GM12878 (cell line): Measurements from ENCODE around the gene SAP30L. TPM values are rescaled to one million over a fixed set of nuclear protein-coding genes. Genes with fewer than 3 reads are reported as not detected.

Experiments
- ATAC-seq: fragments of 200-7000 bp; cut with Tn5 transposase; 3 replicates; pipeline ENCODE4 v1.9.1; 2020; ENCODE audit warnings: mild to moderate bottlenecking, moderate library complexity
- BruUV-seq: library from RNA; stranded (reverse); fragments of 400-500 nt; replicated peaks from 2 replicates; lab custom pipeline; 2021; lab: Mats Ljungman, UMichigan
- CTCF ChIA-PET: fragments of 300-600 bp; sonication (Branson Sonifier 250); formaldehyde crosslinking; extraction: SDS; loops from one replicate; lab custom pipeline; 2021; ENCODE audit warnings: inconsistent platforms; lab: Yijun Ruan, JAX
- POLR2A ChIA-PET: fragments of 350-600 bp; formaldehyde crosslinking; extraction: SDS; loops from one replicate; lab custom pipeline; 2021; ENCODE audit warnings: inconsistent platforms; lab: Charles Lee
- RAD21 ChIA-PET: fragments of 300-600 bp; sonication (Branson Sonifier 250); formaldehyde crosslinking; loops from one replicate; lab custom pipeline; 2023; ENCODE audit warnings: antibody characterized with exemption; ENCODE audit not compliant: unreplicated experiment; lab: Charles Lee
- SMC1A ChIA-PET: fragments of 300-600 bp; sonication (Branson Sonifier 250); formaldehyde crosslinking; loops from one replicate; lab custom pipeline; 2023; ENCODE audit not compliant: unreplicated experiment, uncharacterized antibody; lab: Charles Lee
- DNase-seq: peaks from one replicate; pipeline ENCODE4 v3.0.0-alpha.2; 2011; ENCODE audit warnings: low read depth, low spot score
- FAIRE-seq: peaks from 3 replicates; lab custom pipeline; 2011; peaks lifted over from hg19 to GRCh38; lab: Jason Lieb, UNC
- H2AFZ ChIP-seq: 2 replicates; pipeline ENCODE4 v1.6.0; 2011; ENCODE audit warnings: low read depth, low read length, control low read depth; ENCODE audit not compliant: control insufficient read depth
- H3K27ac ChIP-seq: 2 replicates; pipeline ENCODE4 v1.5.1; 2011; ENCODE audit warnings: control low read depth; ENCODE audit not compliant: control insufficient read depth, insufficient read depth
- H3K27me3 ChIP-seq, 2 experiments: replicated peaks in 1 of 2; 2 replicates each; pipeline versions ENCODE4 v1.6.0 to v1.6.1; 2011; ENCODE audit warnings: low read length in 1 of 2; ENCODE audit not compliant: control insufficient read depth in 2 of 2, insufficient read depth in 2 of 2
- H3K36me3 ChIP-seq, 2 experiments: 2 replicates each; pipeline ENCODE4 v1.5.1; 2011; ENCODE audit warnings: low read length in 1 of 2; ENCODE audit not compliant: control insufficient read depth in 2 of 2, insufficient read depth in 2 of 2
- H3K4me1 ChIP-seq: 2 replicates; pipeline ENCODE4 v1.6.1; 2011; ENCODE audit warnings: mild to moderate bottlenecking, low read length, moderate library complexity, mixed read lengths; ENCODE audit not compliant: control insufficient read depth, insufficient read depth
- H3K4me2 ChIP-seq: 2 replicates; pipeline ENCODE4 v1.6.0; 2011; ENCODE audit warnings: control low read depth; ENCODE audit not compliant: control insufficient read depth, insufficient read depth
- H3K4me3 ChIP-seq: fragments of 200-600 bp; sonication (generic); 2 replicates; pipeline ENCODE4 v1.5.1; 2016
- H3K79me2 ChIP-seq: 2 replicates; pipeline ENCODE4 v1.6.0; 2011; ENCODE audit warnings: low read length; ENCODE audit not compliant: control insufficient read depth, insufficient read depth
- H3K9ac ChIP-seq: 2 replicates; pipeline ENCODE4 v1.8.0; 2011; ENCODE audit warnings: low read length, control low read depth, mixed read lengths; ENCODE audit not compliant: control insufficient read depth, insufficient read depth
- H3K9me3 ChIP-seq: replicated peaks from 3 replicates; pipeline ENCODE4 v1.5.1; 2011; ENCODE audit warnings: mild to moderate bottlenecking, low read length; ENCODE audit not compliant: control insufficient read depth, insufficient read depth
- H4K20me1 ChIP-seq: 2 replicates; pipeline ENCODE4 v1.6.0; 2011; ENCODE audit not compliant: control insufficient read depth, insufficient read depth
- BHLHE40 ChIP-seq, 2 experiments: fragments of 450-650 bp in 1 of 2; IDR thresholded peaks; 2 replicates each; pipeline ENCODE4 v1.6.1; 2011 to 2017; ENCODE audit warnings: low read depth in 2 of 2, borderline replicate concordance in 1 of 2, improper control_type of control experiment in 1 of 2, low read length in 1 of 2, mild to moderate bottlenecking in 1 of 2
- CTCF ChIP-seq, 3 experiments: IDR thresholded peaks in 2 of 3; conservative IDR thresholded peaks in 1 of 3; 2 replicates each; pipeline ENCODE4 v1.5.1; 2011; ENCODE audit warnings: low read depth in 3 of 3, low read length in 3 of 3, mild to moderate bottlenecking in 3 of 3, control low read depth in 2 of 3, moderate library complexity in 2 of 3, inconsistent platforms in 1 of 3, mixed read lengths in 1 of 3; ENCODE audit not compliant: control insufficient read depth in 2 of 3, insufficient read depth in 1 of 3; ENCODE audit errors: extremely low read depth in 1 of 3
- MEF2B ChIP-seq: fragments of 450-650 bp; IDR thresholded peaks from 2 replicates; pipeline ENCODE4 v1.6.1; 2018; ENCODE audit warnings: mild to moderate bottlenecking, moderate library complexity; ENCODE audit not compliant: partially characterized antibody, poor library complexity, severe bottlenecking
- NFXL1 ChIP-seq: fragments of 450-650 bp; IDR thresholded peaks from 2 replicates; pipeline ENCODE4 v1.6.1; 2017; ENCODE audit warnings: antibody characterized with exemption, mild to moderate bottlenecking, borderline replicate concordance
- NKRF ChIP-seq: fragments of 450-650 bp; conservative IDR thresholded peaks from 2 replicates; pipeline ENCODE4 v1.6.1; 2017; ENCODE audit warnings: mild to moderate bottlenecking, moderate library complexity
- RAD21 ChIP-seq: IDR thresholded peaks from 2 replicates; pipeline ENCODE4 v1.6.1; 2011; ENCODE audit warnings: mild to moderate bottlenecking, low read depth, low read length, moderate library complexity; ENCODE audit not compliant: insufficient read depth
- WGBS: methylation state at CpG from one replicate; pipeline ENCODE4 v1.1.6; 2016; ENCODE audit warnings: low lambda C conversion rate; ENCODE audit not compliant: insufficient replicate concordance, insufficient coverage; ENCODE audit errors: missing lambda C conversion rate; 5-methylcytosine and 5-hydroxymethylcytosine counted together
- in situ Hi-C: fragments of 300-500 bp; cut with MboI; formaldehyde crosslinking; loops from 9 replicates; pipeline ENCODE4 v1.14.3; 2018; ENCODE audit warnings: mixed read lengths
- intact Hi-C: fragments of 100-400 bp; cut with micrococcal nuclease; formaldehyde crosslinking; loops from one replicate; pipeline ENCODE4 v1.14.2; 2022; ENCODE audit not compliant: unreplicated experiment
- polyA plus RNA-seq, 11 experiments: library from polyadenylated mRNA; depleted of rRNA in 4 of 11; unstranded in 6 of 11; stranded (reverse) in 5 of 11; fragments of >200 nt; fragmentation: Nextera tagmentation in 4 of 11; fragmentation: Illumina TruSeq in 1 of 11; extraction: Ambion mirVana in 4 of 11; extraction: Trizol in 1 of 11; gene quantifications; 1 replicate in 1 of 11; 2 replicates in 10 of 11; pipeline versions ENCODE4 v1.2.1 to v1.2.3, GENCODE V29; 2011 to 2016; ENCODE audit warnings: inconsistent platforms in 2 of 11, missing spikeins in 2 of 11, low read depth in 1 of 11
- total RNA-seq, 4 experiments: library from RNA; depleted of rRNA in 3 of 4; stranded (reverse); fragments of >200 nt in 3 of 4; fragmentation: Illumina TruSeq in 1 of 4; extraction: Trizol in 1 of 4; gene quantifications; 2 replicates each; pipeline versions ENCODE4 v1.2.1 to v1.2.3, GENCODE V29; 2013 to 2021

SAP30L gene
- total and polyA plus RNA-seq, 10 of the 15 experiments (the other 5 are each of a cell fraction or from before 2014, with no cell fraction given), result 2.4 to 36.8 (median 15.7) TPM

- Histone ChIP-seq H2AFZ (no peak overlapping the region), H3K27ac (no peak overlapping the region), H3K9me3 (no peaks in the 10 kb centered on the region), H3K9ac (no peak overlapping the region), H4K20me1 (no peaks in the 10 kb centered on the region), H3K4me2 (no peak overlapping the region), H3K27me3 (no peaks in the 10 kb centered on the region), H3K4me3 (no peak overlapping the region), H3K36me3 (peaks cover 3 to 18% of the 10 kb centered on the region in 2 experiments; a peak in 3 of 4 replicates), H3K79me2 (no peaks in the 10 kb centered on the region), H3K4me1 (no peaks in the 10 kb centered on the region)
- BruUV-seq, result no TSS peak
- TF ChIP-seq MEF2B, result no peak
- ATAC-seq (no peak), FAIRE-seq (no peak), DNase-seq (no peak)
- CTCF ChIA-PET, result interaction anchor here (1.0 to 2.1 kb wide), 3 partner anchors 151 to 388 kb away, joined by 3 to 11 read pairs (median 4); no protein-coding TSS in a partner anchor
- POLR2A ChIA-PET, result no interaction called here
- in situ Hi-C loops (no loop called here), intact Hi-C loops (no loop called here)
- RAD21 ChIA-PET, result interaction anchor here (1.5 kb wide), 1 partner anchor 38 kb away, joined by 5 read pairs; no protein-coding TSS in a partner anchor
- 93% methylated on average over 4 of the region's 4 CpGs for WGBS
- SMC1A ChIA-PET, result interaction anchor here (0.6 to 2.3 kb wide), 5 partner anchors 8 to 388 kb away, joined by 3 to 13 read pairs (median 5); no protein-coding TSS in a partner anchor
Observed at GRCh38 chr5:154460172-154460571, 14.4 kb downstream of the SAP30L start.

GRCh38 chr5:154461531-154461930 is 15.7 kb downstream of the SAP30L start:
- FAIRE-seq, result no peak
- SMC1A ChIA-PET, result interaction anchor here (1.0 to 2.3 kb wide), 6 partner anchors 9 to 393 kb away, joined by 3 to 13 read pairs (median 4); no protein-coding TSS in a partner anchor
- POLR2A ChIA-PET, result interaction anchor here (0.6 to 1.2 kb wide), 2 partner anchors 11 to 125 kb away, joined by 3 read pairs; no protein-coding TSS in a partner anchor
- no peak overlapping the region for H3K4me3 ChIP-seq
- no peak overlapping the region for H3K9ac ChIP-seq
- no TSS peak for BruUV-seq
- in situ Hi-C loops (no loop called here), intact Hi-C loops (no loop called here)
- H3K27ac ChIP-seq, result no peak overlapping the region
- H3K36me3 ChIP-seq, result peaks cover 0 to 10% of the 10 kb centered on the region in 2 experiments; a peak in 2 of 4 replicates
- H4K20me1 ChIP-seq, result no peaks in the 10 kb centered on the region
- H3K4me2 ChIP-seq, result no peak overlapping the region
- no peak for ATAC-seq
- H3K79me2 ChIP-seq, result no peaks in the 10 kb centered on the region
- whole genome bisulfite sequencing, result 69% methylated on average over 6 of the region's 6 CpGs
- H3K27me3 ChIP-seq, result no peaks in the 10 kb centered on the region
- no peaks in the 10 kb centered on the region for H3K4me1 ChIP-seq
- CTCF ChIA-PET, result interaction anchor here (0.9 to 2.1 kb wide), 8 partner anchors 12 to 389 kb away, joined by 3 to 11 read pairs (median 4); no protein-coding TSS in a partner anchor
- RAD21 ChIA-PET, result interaction anchor here (1.3 to 1.5 kb wide), 3 partner anchors 15 to 389 kb away, joined by 3 to 7 read pairs (median 5); no protein-coding TSS in a partner anchor
- H3K9me3 ChIP-seq, result no peaks in the 10 kb centered on the region
- no peak overlapping the region for H2AFZ ChIP-seq
- DNase-seq, result no peak
- TF ChIP-seq NKRF, result no peak
- no peak for TF ChIP-seq BHLHE40 (IDR thresholded peaks at IDR 0.05; ENCODE audit: borderline replicate concordance in 1 of 2, low read depth in 2 of 2, low read length in 1 of 2)
- TF ChIP-seq RAD21, result peak; percentile 16; the same call in 1 of the 2 replicates
- 0 out of 6 replicates have a peak, but pooled peaks of 1 of the 3 experiments have one; percentile 4 for TF ChIP-seq CTCF (IDR thresholded peaks at IDR 0.05 in 2 of 3, conservative IDR thresholded peaks at IDR 0.05 in 1 of 3; ENCODE audit: control insufficient read depth in 2 of 3, extremely low read depth in 1 of 3, insufficient read depth in 1 of 3, low read depth in 3 of 3, low read length in 3 of 3)
- TF ChIP-seq NFXL1, result no peak
